Endothelial cell of umbilical vein (primary cell): ENCODE results near the gene NLE1.

Experiments
- JUN ChIP-seq: IDR thresholded peaks from 2 replicates; pipeline ENCODE4 v1.6.1; 2011; ENCODE audit warnings: borderline replicate concordance, low read depth; ENCODE audit not compliant: insufficient read length, insufficient read depth
- MYC ChIP-seq: IDR thresholded peaks from one replicate; pipeline ENCODE4 v1.6.1; 2011; ENCODE audit warnings: mild to moderate bottlenecking, low read depth, low read length
- POLR2AphosphoS5 ChIP-seq: IDR thresholded peaks from 2 replicates; pipeline ENCODE4 v1.6.1; 2012; ENCODE audit warnings: low read depth, mild to moderate bottlenecking, control low read depth, low read length, moderate library complexity; ENCODE audit not compliant: insufficient read depth
- TF ChIP-seq, protein P1 (sequence below), 2 donors: IDR thresholded peaks; 1 replicate in 1 of 2; 2 replicates in 1 of 2; pipeline ENCODE4 v1.5.1; 2011; ENCODE audit warnings: low read length in 2 of 2, mild to moderate bottlenecking in 2 of 2, moderate library complexity in 2 of 2, control low read depth in 1 of 2, inconsistent platforms in 1 of 2, low read depth in 1 of 2; ENCODE audit not compliant: insufficient read depth in 1 of 2; ENCODE audit errors: extremely low read depth in 1 of 2

DNA sequence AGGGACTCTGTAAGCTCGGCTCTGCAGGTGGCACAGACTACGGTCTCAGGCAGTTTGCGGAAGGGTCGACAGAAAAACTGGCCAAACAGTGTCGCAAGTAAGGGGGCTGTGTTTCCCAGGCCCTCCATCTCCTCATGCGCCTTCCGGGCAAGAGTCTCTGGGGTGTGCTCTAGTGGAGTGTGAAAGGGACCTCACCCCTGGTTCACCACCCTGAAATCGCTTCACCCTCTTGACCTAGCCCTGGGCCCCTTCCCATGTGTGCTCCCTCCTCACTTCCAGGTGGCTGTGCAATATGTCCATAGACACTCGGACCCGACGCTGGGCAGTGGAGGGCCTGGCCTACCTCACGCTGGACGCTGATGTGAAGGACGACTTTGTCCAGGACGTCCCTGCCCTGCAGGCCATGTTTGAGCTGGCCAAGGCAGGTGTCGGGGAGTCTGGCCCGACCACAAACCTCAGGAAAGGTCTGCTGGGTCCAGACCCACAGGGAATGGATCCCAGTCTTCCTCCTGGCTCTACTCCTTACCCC lies 27.8 kb upstream of the NLE1 start:
- TF ChIP-seq, protein P1, sequence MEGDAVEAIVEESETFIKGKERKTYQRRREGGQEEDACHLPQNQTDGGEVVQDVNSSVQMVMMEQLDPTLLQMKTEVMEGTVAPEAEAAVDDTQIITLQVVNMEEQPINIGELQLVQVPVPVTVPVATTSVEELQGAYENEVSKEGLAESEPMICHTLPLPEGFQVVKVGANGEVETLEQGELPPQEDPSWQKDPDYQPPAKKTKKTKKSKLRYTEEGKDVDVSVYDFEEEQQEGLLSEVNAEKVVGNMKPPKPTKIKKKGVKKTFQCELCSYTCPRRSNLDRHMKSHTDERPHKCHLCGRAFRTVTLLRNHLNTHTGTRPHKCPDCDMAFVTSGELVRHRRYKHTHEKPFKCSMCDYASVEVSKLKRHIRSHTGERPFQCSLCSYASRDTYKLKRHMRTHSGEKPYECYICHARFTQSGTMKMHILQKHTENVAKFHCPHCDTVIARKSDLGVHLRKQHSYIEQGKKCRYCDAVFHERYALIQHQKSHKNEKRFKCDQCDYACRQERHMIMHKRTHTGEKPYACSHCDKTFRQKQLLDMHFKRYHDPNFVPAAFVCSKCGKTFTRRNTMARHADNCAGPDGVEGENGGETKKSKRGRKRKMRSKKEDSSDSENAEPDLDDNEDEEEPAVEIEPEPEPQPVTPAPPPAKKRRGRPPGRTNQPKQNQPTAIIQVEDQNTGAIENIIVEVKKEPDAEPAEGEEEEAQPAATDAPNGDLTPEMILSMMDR (IDR thresholded peaks at IDR 0.05; ENCODE audit: extremely low read depth in 1 of 2, insufficient read depth in 1 of 2, low read depth in 1 of 2, low read length in 2 of 2) = no peak
- TF ChIP-seq POLR2AphosphoS5 (no peak), MYC (no peak), JUN (no peak)
